ENCODE results near the gene NOP56.

The NOP56 gene

DNA sequence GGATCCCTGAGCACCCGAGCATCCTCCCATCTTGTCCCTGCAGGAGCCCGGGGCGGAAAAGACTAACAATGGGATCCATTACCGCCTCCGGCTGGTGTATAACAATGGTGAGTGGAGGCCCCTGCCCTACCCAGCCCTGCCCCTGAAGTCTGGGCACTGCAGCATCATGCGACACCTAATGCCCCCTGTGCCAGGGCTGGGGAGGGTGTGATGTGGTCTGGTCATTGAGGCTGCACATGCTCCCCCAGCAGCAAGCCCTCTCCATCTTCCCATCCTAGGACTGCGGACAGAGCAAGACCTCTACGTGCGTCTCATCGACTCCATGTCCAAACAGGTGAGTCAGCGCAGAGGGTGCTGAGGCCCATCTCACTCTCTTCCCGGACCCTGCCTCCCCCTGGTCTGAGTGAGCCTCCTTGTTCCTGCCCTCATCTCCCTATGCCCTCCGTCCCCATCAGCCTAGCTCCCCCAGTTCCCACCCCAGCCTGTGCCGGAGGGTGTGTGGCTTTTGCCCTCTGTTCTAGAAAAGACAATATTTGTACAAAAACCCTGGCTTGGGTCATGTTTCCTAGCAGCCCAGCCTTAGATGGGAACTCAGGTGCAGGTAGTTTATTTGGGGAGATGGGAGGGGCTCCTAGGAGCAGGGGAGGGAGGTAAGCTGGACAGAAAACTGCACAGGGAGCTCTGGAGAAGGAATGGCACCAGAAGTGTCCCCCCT, 53.7 kb downstream of the NOP56 start:
- peak in 1 of 2 donors; percentile 14 for DNase-seq

DNA sequence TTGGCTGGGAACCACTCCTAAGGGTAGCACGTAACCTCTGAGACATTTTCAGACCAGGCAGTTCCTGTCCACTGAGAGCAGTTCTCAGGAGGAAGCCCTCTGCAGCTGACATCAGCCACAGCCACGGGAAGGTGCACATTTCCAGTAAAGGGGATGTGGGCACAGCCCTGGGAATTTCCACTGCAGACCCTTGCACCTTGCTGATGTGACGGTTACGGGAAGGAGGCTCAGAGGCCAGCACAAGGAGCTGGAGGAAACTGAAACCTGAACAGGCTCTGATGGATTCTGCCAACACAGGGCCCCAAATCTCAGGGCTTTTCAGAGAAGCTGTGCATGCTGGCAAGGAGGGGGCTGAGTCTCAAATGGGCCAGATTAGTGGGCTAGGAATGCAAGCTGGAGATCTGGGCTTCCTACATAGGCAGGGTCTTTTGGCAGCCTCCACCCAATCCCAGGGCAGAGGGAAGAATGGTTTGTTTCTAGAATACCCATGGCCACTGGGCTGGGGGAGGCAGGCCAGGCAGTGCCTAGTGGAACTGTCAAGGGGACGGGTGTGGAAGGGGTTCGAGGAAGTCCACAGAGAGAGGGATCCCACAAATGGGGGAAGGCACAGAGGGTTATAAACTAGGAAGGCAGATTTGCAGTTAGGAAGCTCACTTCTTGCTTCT, 54.4 kb downstream of the NOP56 start:
- peak in 1 of 2 donors; percentile 14 for DNase-seq

DNA sequence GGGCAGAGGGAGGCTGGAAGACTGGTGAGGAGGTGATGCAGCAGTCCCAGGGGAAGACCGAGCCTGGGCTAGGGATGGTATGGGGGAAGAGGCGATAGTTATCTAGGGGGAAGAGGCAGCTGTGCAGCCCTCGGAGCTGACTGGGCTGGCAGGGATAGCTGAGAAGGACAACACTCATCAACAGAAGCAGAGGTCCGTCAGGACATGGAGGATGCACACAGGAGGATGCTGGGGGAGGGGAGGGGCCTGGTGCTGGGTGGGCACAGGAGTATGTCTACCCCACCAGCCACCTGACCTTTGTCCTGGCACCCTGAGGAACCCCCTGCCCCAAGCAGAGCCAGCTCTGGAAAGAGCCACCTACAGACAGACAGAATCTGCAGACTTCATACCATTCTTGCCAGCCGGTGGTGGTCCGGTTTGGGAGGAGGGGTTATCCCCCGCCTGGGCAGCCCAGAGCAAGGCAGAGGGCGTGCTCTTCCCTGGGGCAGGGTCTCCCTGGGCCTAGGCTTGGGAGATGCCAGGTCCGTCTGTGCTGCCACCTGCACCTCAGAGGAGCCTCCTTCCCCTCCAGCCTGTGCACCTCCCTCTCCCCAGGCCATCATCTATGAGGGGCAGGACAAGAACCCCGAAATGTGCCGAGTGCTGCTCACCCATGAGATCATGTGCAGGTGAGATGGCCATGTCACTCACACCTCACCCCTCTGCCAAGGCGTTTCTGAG, 55.1 kb downstream of the NOP56 start:
- DNase-seq = peak in 1 of 2 donors; percentile 9
